ENCODE measurements around the gene AREG. TPM values are rescaled to one million over a fixed set of nuclear protein-coding genes. Genes with fewer than 3 reads are reported as not detected.

Gene AREG
- total and polyA plus RNA-seq, 2 experiments from 2014 or later = 0.45 TPM; not detected in 1

DNA sequence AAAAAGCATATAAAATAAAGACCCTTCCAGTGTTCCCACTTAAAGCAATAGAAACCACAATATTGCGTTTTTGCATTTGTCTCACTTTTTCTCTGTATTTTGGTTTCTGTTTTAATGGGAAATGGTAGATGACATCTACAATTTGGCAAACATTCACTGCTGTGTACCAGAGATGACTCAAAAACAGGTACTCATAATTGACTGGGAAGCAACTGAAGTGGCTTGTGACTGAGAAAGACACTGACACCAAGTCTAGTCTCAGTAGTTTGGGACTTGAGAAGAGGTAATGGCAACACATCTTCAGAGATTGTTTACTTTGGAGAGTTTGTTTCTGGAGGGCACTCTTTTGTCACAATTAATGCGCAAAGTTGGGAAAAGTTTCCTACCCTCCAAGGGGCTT, 42.0 kb downstream of the AREG start:
- Histone ChIP-seq H3F3A (replicated peaks; ENCODE audit: low read depth) (no peaks in the 10 kb centered on the region), H3K4me3 (no peak overlapping the region), H3K4me1 (ENCODE audit: insufficient read depth) (no peaks in the 10 kb centered on the region), H3K79me2 (replicated peaks; ENCODE audit: insufficient read depth) (no peaks in the 10 kb centered on the region), H3K4me2 (no peak overlapping the region), H3K27ac (ENCODE audit: low read depth) (no peak overlapping the region), H2AFZ (peak overlapping the region; percentile 2; the same call in 1 of the 2 replicates), H4K20me1 (replicated peaks; ENCODE audit: insufficient read depth) (no peaks in the 10 kb centered on the region), H3K36me3 (ENCODE audit: insufficient read depth) (no peaks in the 10 kb centered on the region), H3K27me3 (ENCODE audit: insufficient read depth) (no peaks in the 10 kb centered on the region), H3K9me2 (ENCODE audit: insufficient read depth) (no peaks in the 10 kb centered on the region)
- no peaks in the 10 kb centered on the region for H3K4me1 Mint-ChIP-seq
- H3K36me3 Mint-ChIP-seq (ENCODE audit: low read depth) = no peaks in the 10 kb centered on the region
- no peak overlapping the region for H3K4me3 Mint-ChIP-seq
- H3K27me3 Mint-ChIP-seq (ENCODE audit: insufficient read depth, low read depth, poor library complexity) = no peaks in the 10 kb centered on the region
- H3K9me3 Mint-ChIP-seq = no peaks in the 10 kb centered on the region
- no peak for DNase-seq (ENCODE audit: low spot score)
- TF ChIP-seq ZNF114 (CRISPR knock-in tag; IDR thresholded peaks at IDR 0.05) (no peak), REST (IDR thresholded peaks at IDR 0.05; ENCODE audit: unreplicated experiment) (no peak), STAT1 (IDR thresholded peaks at IDR 0.05; ENCODE audit: unreplicated experiment) (no peak), ZNF331 (CRISPR knock-in tag; IDR thresholded peaks at IDR 0.05; ENCODE audit: low read depth) (no peak), JUNB (IDR thresholded peaks at IDR 0.05; ENCODE audit: unreplicated experiment) (no peak), EZH2phosphoT487 (IDR thresholded peaks at IDR 0.05; ENCODE audit: unreplicated experiment) (no peak), EZH2 (IDR thresholded peaks at IDR 0.05; ENCODE audit: low read depth, unreplicated experiment) (no peak), CREB1 (CRISPR knock-in tag; IDR thresholded peaks at IDR 0.05; ENCODE audit: low read depth) (no peak), POLR2AphosphoS5 (IDR thresholded peaks at IDR 0.05; ENCODE audit: low read depth) (no peak), NANOG (IDR thresholded peaks at IDR 0.05; ENCODE audit: borderline replicate concordance) (no peak)
- TF ChIP-seq, protein P1, sequence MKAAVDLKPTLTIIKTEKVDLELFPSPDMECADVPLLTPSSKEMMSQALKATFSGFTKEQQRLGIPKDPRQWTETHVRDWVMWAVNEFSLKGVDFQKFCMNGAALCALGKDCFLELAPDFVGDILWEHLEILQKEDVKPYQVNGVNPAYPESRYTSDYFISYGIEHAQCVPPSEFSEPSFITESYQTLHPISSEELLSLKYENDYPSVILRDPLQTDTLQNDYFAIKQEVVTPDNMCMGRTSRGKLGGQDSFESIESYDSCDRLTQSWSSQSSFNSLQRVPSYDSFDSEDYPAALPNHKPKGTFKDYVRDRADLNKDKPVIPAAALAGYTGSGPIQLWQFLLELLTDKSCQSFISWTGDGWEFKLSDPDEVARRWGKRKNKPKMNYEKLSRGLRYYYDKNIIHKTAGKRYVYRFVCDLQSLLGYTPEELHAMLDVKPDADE (IDR thresholded peaks at IDR 0.05) = no peak
- TF ChIP-seq, protein P2, sequence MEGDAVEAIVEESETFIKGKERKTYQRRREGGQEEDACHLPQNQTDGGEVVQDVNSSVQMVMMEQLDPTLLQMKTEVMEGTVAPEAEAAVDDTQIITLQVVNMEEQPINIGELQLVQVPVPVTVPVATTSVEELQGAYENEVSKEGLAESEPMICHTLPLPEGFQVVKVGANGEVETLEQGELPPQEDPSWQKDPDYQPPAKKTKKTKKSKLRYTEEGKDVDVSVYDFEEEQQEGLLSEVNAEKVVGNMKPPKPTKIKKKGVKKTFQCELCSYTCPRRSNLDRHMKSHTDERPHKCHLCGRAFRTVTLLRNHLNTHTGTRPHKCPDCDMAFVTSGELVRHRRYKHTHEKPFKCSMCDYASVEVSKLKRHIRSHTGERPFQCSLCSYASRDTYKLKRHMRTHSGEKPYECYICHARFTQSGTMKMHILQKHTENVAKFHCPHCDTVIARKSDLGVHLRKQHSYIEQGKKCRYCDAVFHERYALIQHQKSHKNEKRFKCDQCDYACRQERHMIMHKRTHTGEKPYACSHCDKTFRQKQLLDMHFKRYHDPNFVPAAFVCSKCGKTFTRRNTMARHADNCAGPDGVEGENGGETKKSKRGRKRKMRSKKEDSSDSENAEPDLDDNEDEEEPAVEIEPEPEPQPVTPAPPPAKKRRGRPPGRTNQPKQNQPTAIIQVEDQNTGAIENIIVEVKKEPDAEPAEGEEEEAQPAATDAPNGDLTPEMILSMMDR (conservative IDR thresholded peaks at IDR 0.05; ENCODE audit: low read depth in 2 of 2) = no peak
- TF ChIP-seq, protein P3, sequence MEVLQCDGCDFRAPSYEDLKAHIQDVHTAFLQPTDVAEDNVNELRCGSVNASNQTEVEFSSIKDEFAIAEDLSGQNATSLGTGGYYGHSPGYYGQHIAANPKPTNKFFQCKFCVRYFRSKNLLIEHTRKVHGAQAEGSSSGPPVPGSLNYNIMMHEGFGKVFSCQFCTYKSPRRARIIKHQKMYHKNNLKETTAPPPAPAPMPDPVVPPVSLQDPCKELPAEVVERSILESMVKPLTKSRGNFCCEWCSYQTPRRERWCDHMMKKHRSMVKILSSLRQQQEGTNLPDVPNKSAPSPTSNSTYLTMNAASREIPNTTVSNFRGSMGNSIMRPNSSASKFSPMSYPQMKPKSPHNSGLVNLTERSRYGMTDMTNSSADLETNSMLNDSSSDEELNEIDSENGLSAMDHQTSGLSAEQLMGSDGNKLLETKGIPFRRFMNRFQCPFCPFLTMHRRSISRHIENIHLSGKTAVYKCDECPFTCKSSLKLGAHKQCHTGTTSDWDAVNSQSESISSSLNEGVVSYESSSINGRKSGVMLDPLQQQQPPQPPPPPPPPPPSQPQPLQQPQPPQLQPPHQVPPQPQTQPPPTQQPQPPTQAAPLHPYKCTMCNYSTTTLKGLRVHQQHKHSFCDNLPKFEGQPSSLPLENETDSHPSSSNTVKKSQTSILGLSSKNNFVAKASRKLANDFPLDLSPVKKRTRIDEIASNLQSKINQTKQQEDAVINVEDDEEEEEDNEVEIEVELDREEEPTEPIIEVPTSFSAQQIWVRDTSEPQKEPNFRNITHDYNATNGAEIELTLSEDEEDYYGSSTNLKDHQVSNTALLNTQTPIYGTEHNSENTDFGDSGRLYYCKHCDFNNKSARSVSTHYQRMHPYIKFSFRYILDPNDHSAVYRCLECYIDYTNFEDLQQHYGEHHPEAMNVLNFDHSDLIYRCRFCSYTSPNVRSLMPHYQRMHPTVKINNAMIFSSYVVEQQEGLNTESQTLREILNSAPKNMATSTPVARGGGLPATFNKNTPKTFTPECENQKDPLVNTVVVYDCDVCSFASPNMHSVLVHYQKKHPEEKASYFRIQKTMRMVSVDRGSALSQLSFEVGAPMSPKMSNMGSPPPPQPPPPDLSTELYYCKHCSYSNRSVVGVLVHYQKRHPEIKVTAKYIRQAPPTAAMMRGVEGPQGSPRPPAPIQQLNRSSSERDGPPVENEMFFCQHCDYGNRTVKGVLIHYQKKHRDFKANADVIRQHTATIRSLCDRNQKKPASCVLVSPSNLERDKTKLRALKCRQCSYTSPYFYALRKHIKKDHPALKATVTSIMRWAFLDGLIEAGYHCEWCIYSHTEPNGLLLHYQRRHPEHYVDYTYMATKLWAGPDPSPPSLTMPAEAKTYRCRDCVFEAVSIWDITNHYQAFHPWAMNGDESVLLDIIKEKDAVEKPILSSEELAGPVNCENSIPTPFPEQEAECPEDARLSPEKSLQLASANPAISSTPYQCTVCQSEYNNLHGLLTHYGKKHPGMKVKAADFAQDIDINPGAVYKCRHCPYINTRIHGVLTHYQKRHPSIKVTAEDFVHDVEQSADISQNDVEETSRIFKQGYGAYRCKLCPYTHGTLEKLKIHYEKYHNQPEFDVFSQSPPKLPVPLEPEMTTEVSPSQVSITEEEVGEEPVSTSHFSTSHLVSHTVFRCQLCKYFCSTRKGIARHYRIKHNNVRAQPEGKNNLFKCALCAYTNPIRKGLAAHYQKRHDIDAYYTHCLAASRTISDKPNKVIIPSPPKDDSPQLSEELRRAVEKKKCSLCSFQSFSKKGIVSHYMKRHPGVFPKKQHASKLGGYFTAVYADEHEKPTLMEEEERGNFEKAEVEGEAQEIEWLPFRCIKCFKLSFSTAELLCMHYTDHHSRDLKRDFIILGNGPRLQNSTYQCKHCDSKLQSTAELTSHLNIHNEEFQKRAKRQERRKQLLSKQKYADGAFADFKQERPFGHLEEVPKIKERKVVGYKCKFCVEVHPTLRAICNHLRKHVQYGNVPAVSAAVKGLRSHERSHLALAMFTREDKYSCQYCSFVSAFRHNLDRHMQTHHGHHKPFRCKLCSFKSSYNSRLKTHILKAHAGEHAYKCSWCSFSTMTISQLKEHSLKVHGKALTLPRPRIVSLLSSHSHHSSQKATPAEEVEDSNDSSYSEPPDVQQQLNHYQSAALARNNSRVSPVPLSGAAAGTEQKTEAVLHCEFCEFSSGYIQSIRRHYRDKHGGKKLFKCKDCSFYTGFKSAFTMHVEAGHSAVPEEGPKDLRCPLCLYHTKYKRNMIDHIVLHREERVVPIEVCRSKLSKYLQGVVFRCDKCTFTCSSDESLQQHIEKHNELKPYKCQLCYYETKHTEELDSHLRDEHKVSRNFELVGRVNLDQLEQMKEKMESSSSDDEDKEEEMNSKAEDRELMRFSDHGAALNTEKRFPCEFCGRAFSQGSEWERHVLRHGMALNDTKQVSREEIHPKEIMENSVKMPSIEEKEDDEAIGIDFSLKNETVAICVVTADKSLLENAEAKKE (CRISPR knock-in tag; IDR thresholded peaks at IDR 0.05) = no peak
- H3K27ac Mint-ChIP-seq = no peak overlapping the region
- no peak for ATAC-seq
